Measurements from ENCODE around the gene HBZ. TPM values are rescaled to one million over a fixed set of nuclear protein-coding genes. Genes with fewer than 3 reads are reported as not detected.

Gene HBZ
- total and polyA plus RNA-seq, 9 of the 15 experiments (the other 6 are each of a cell fraction or from before 2014, with no cell fraction given): 58.0 to 610 (median 113) TPM

GRCh38 chr16:180681-181564 lies 28.5 kb downstream of the HBZ start (continued):
- TF ChIP-seq ZKSCAN8 (CRISPR knock-in tag; IDR thresholded peaks at IDR 0.05): no peak
- TF ChIP-seq BRD9 (IDR thresholded peaks at IDR 0.05; ENCODE audit: low read depth, partially characterized antibody): no peak
- no peak for TF ChIP-seq TSC22D4 (tag; IDR thresholded peaks at IDR 0.05)
- no peak for TF ChIP-seq TFAM (CRISPR knock-in tag; conservative IDR thresholded peaks at IDR 0.05)
- TF ChIP-seq PCBP1 (IDR thresholded peaks at IDR 0.05; ENCODE audit: low read depth, low read length, poor library complexity, severe bottlenecking): peak; percentile 70
- no peak for TF ChIP-seq TCF15 (CRISPR knock-in tag; IDR thresholded peaks at IDR 0.05)
- TF ChIP-seq TOE1 (IDR thresholded peaks at IDR 0.05; ENCODE audit: borderline replicate concordance): peak; percentile 32; the same call in 1 of the 2 replicates
- peak; percentile 98 for TF ChIP-seq TOE1 (CRISPR knock-in tag; IDR thresholded peaks at IDR 0.05; ENCODE audit: borderline replicate concordance, low read depth)
- TF ChIP-seq SMAD4 (CRISPR knock-in tag; conservative IDR thresholded peaks at IDR 0.05): peak; percentile 84
- TF ChIP-seq CHD1 (IDR thresholded peaks at IDR 0.05; ENCODE audit: low read length): peak; percentile 45
- TF ChIP-seq RUNX1 (IDR thresholded peaks at IDR 0.05; ENCODE audit: low read depth): no peak
- peak in 1 of 2 experiments; percentile 73; a peak in 2 of 4 replicates for TF ChIP-seq HDAC1 (IDR thresholded peaks at IDR 0.05)
- TF ChIP-seq NR2F6 (CRISPR knock-in tag; IDR thresholded peaks at IDR 0.05): no peak
- TF ChIP-seq TRIM25 (IDR thresholded peaks at IDR 0.05; ENCODE audit: borderline replicate concordance): no peak
- peak; percentile 93 for TF ChIP-seq ATF2 (CRISPR knock-in tag; IDR thresholded peaks at IDR 0.05)
- no peak for TF ChIP-seq NFATC3 (IDR thresholded peaks at IDR 0.05)
- TF ChIP-seq MLX (CRISPR knock-in tag; conservative IDR thresholded peaks at IDR 0.05): 0 out of 4 replicates have a peak, but pooled peaks of 1 of the 2 experiments have one; percentile 90
- TF ChIP-seq FOXK2 (conservative IDR thresholded peaks at IDR 0.05 in 1 of 2, IDR thresholded peaks at IDR 0.05 in 1 of 2; ENCODE audit: low read depth in 2 of 2): no peak
- TF ChIP-seq CEBPZ (IDR thresholded peaks at IDR 0.05; ENCODE audit: borderline replicate concordance, low read depth, low read length): no peak
